GM23338 (cell line): ENCODE data around the gene CDK3. TPM values are rescaled to one million over a fixed set of nuclear protein-coding genes. Genes with fewer than 3 reads are reported as not detected.

Experiments
- ATAC-seq: fragments of 200-7000 bp; cut with Tn5 transposase; 3 replicates; pipeline ENCODE4 v1.9.1; 2020
- DNase-seq: peaks from one replicate; pipeline ENCODE4 v3.0.0-alpha.2; 2015; ENCODE audit warnings: low spot score
- H2AFZ ChIP-seq: fragments of 200-600 bp; sonication (generic); 2 replicates; pipeline ENCODE4 v1.8.0; 2016; ENCODE audit warnings: antibody characterized with exemption, mild to moderate bottlenecking, moderate library complexity
- H3F3A ChIP-seq: fragments of 200-600 bp; sonication (generic); replicated peaks from 2 replicates; pipeline ENCODE4 v1.8.0; 2017; ENCODE audit warnings: antibody characterized with exemption, mixed run types, low read depth
- H3K27ac ChIP-seq: fragments of 200-600 bp; sonication (generic); 2 replicates; pipeline ENCODE4 v1.6.1; 2016; ENCODE audit warnings: low read depth
- H3K27me3 ChIP-seq: fragments of 200-600 bp; sonication (generic); 2 replicates; pipeline ENCODE4 v1.8.0; 2016; ENCODE audit warnings: mild to moderate bottlenecking, mixed run types, moderate library complexity; ENCODE audit not compliant: insufficient read depth
- H3K36me3 ChIP-seq: fragments of 200-600 bp; sonication (generic); 2 replicates; pipeline ENCODE4 v1.8.0; 2016; ENCODE audit warnings: mild to moderate bottlenecking; ENCODE audit not compliant: insufficient read depth
- H3K4me1 ChIP-seq: fragments of 200-600 bp; sonication (generic); 2 replicates; pipeline ENCODE4 v1.8.0; 2016; ENCODE audit warnings: mild to moderate bottlenecking, moderate library complexity; ENCODE audit not compliant: insufficient read depth
- H3K4me2 ChIP-seq: fragments of 200-600 bp; sonication (generic); 2 replicates; pipeline ENCODE4 v1.7.1; 2017; ENCODE audit warnings: mixed run types
- H3K4me3 ChIP-seq: fragments of 200-600 bp; sonication (generic); 2 replicates; pipeline ENCODE4 v1.6.1; 2016; ENCODE audit warnings: mixed run types
- H3K79me2 ChIP-seq: fragments of 200-600 bp; sonication (generic); replicated peaks from 2 replicates; pipeline ENCODE4 v1.8.0; 2017; ENCODE audit warnings: mild to moderate bottlenecking; ENCODE audit not compliant: insufficient read depth
- H3K9me2 ChIP-seq: fragments of 200-600 bp; sonication (generic); 2 replicates; pipeline ENCODE4 v1.8.0; 2017; ENCODE audit not compliant: insufficient read depth
- H4K20me1 ChIP-seq: fragments of 200-600 bp; sonication (generic); replicated peaks from 2 replicates; pipeline ENCODE4 v1.8.0; 2017; ENCODE audit warnings: mild to moderate bottlenecking; ENCODE audit not compliant: insufficient read depth
- H3K27ac Mint-ChIP-seq: 2 replicates; pipeline ENCODE4 v1.8.0; 2020; ENCODE audit warnings: inconsistent platforms, mild to moderate bottlenecking, moderate library complexity, mixed read lengths
- H3K27me3 Mint-ChIP-seq: 3 replicates; pipeline ENCODE4 v1.8.0; 2022; ENCODE audit warnings: low read depth, mild to moderate bottlenecking, moderate library complexity, mixed read lengths, inconsistent platforms; ENCODE audit not compliant: insufficient read depth, poor library complexity
- H3K36me3 Mint-ChIP-seq: 3 replicates; pipeline ENCODE4 v1.8.0; 2021; ENCODE audit warnings: low read depth, mild to moderate bottlenecking, inconsistent platforms, moderate library complexity, mixed read lengths
- H3K4me1 Mint-ChIP-seq: 3 replicates; pipeline ENCODE4 v1.8.0; 2020; ENCODE audit warnings: mild to moderate bottlenecking, inconsistent platforms, mixed read lengths
- H3K4me3 Mint-ChIP-seq: 3 replicates; pipeline ENCODE4 v1.8.0; 2021; ENCODE audit warnings: moderate library complexity, mild to moderate bottlenecking, inconsistent platforms, mixed read lengths
- H3K9me3 Mint-ChIP-seq: 3 replicates; pipeline ENCODE4 v1.8.0; 2020; ENCODE audit warnings: moderate library complexity, mild to moderate bottlenecking, inconsistent platforms, mixed read lengths
- CREB1 ChIP-seq: fragments of 250-450 bp; sonication (Bioruptor Pico); IDR thresholded peaks from 2 replicates; pipeline ENCODE4 v1.5.0; 2020; ENCODE audit warnings: low read depth, mild to moderate bottlenecking, moderate library complexity
- EZH2 ChIP-seq: fragments of 200-600 bp; sonication (generic); IDR thresholded peaks from one replicate; pipeline ENCODE4 v1.8.0; 2017; ENCODE audit warnings: antibody characterized with exemption, mild to moderate bottlenecking, low read depth; ENCODE audit not compliant: unreplicated experiment
- POLR2AphosphoS5 ChIP-seq: IDR thresholded peaks from 2 replicates; pipeline ENCODE4 v1.6.1; 2016; ENCODE audit warnings: antibody characterized with exemption, low read depth
- ZNF114 ChIP-seq: fragments of 250-450 bp; sonication (Bioruptor Pico); IDR thresholded peaks from 2 replicates; pipeline ENCODE4 v1.5.0; 2020; ENCODE audit warnings: mild to moderate bottlenecking, moderate library complexity
- ZNF331 ChIP-seq: fragments of 250-450 bp; sonication (Bioruptor Pico); IDR thresholded peaks from 2 replicates; pipeline ENCODE4 v1.5.0; 2020; ENCODE audit warnings: low read depth, mild to moderate bottlenecking, moderate library complexity
- polyA plus RNA-seq: library from polyadenylated mRNA; unstranded; fragments of >200 nt; fragmentation: Nextera tagmentation; extraction: Ambion mirVana; gene quantifications from 2 replicates; pipeline ENCODE4 v1.2.1, GENCODE V29; 2016
- total RNA-seq: library from RNA; depleted of rRNA; stranded (reverse); fragments of >200 nt; shearing (Covaris generic); gene quantifications from 2 replicates; pipeline ENCODE4 v1.2.3, GENCODE V29; 2014
- TF ChIP-seq, protein P1 (sequence below), 2 experiments: fragments of 200-600 bp in 1 of 2; sonication (generic) in 1 of 2; conservative IDR thresholded peaks; 2 replicates each; pipeline versions ENCODE4 v1.5.1 to v1.6.1; 2016 to 2017; ENCODE audit warnings: antibody characterized with exemption in 2 of 2, low read depth in 2 of 2, mild to moderate bottlenecking in 2 of 2, moderate library complexity in 1 of 2
- TF ChIP-seq, protein P2 (sequence below): IDR thresholded peaks from one replicate; pipeline ENCODE4 v1.6.1; 2018; ENCODE audit warnings: antibody characterized with exemption; ENCODE audit not compliant: unreplicated experiment
- TF ChIP-seq, protein P3 (sequence below): IDR thresholded peaks from 2 replicates; pipeline ENCODE4 v1.6.1; 2016; ENCODE audit warnings: antibody characterized with exemption

The CDK3 gene
- total and polyA plus RNA-seq, 2 experiments from 2014 or later = 7.9 to 10.2 TPM

DNA sequence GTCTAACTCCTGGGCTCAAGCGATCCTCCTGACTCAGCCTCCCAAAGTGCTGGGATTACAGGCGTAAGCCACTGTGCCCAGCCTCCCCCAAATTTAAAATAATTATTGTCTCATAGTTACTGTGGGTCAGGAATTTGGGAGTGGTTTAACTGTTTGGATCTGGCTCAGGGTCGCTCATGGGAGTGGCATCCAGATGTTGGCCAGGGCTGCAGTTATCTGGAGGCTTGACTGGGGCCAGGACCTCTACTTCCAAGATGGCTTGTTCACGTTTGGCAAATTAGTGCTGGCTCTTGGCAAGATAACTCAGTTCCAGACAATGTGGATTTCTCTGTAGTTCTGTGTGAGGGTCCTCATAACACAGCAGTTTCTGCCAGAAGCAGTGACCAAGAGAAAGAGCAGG lies 13.6 kb upstream of the CDK3 start:
- Mint-ChIP-seq H3K9me3 (no peaks in the 10 kb centered on the region), H3K27me3 (peaks cover 3% of the 10 kb centered on the region), H3K27ac (no peak overlapping the region), H3K4me1 (peaks cover 23% of the 10 kb centered on the region), H3K4me3 (no peak overlapping the region), H3K36me3 (peaks cover 15% of the 10 kb centered on the region; the same call in 2 of the 3 replicates)
- Histone ChIP-seq H3K27me3 (no peaks in the 10 kb centered on the region), H3F3A (peaks cover 9% of the 10 kb centered on the region), H3K9me2 (no peaks in the 10 kb centered on the region), H3K4me1 (peaks cover 24% of the 10 kb centered on the region), H3K27ac (no peak overlapping the region), H3K79me2 (peaks cover 18% of the 10 kb centered on the region), H3K4me3 (no peak overlapping the region), H4K20me1 (no peaks in the 10 kb centered on the region), H2AFZ (no peak overlapping the region), H3K36me3 (no peaks in the 10 kb centered on the region), H3K4me2 (no peak overlapping the region)
- no peak for DNase-seq
- TF ChIP-seq, protein P1, sequence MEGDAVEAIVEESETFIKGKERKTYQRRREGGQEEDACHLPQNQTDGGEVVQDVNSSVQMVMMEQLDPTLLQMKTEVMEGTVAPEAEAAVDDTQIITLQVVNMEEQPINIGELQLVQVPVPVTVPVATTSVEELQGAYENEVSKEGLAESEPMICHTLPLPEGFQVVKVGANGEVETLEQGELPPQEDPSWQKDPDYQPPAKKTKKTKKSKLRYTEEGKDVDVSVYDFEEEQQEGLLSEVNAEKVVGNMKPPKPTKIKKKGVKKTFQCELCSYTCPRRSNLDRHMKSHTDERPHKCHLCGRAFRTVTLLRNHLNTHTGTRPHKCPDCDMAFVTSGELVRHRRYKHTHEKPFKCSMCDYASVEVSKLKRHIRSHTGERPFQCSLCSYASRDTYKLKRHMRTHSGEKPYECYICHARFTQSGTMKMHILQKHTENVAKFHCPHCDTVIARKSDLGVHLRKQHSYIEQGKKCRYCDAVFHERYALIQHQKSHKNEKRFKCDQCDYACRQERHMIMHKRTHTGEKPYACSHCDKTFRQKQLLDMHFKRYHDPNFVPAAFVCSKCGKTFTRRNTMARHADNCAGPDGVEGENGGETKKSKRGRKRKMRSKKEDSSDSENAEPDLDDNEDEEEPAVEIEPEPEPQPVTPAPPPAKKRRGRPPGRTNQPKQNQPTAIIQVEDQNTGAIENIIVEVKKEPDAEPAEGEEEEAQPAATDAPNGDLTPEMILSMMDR (conservative IDR thresholded peaks at IDR 0.05; ENCODE audit: low read depth in 2 of 2) = no peak
- no peak for TF ChIP-seq ZNF331 (CRISPR knock-in tag)
- TF ChIP-seq, protein P2, sequence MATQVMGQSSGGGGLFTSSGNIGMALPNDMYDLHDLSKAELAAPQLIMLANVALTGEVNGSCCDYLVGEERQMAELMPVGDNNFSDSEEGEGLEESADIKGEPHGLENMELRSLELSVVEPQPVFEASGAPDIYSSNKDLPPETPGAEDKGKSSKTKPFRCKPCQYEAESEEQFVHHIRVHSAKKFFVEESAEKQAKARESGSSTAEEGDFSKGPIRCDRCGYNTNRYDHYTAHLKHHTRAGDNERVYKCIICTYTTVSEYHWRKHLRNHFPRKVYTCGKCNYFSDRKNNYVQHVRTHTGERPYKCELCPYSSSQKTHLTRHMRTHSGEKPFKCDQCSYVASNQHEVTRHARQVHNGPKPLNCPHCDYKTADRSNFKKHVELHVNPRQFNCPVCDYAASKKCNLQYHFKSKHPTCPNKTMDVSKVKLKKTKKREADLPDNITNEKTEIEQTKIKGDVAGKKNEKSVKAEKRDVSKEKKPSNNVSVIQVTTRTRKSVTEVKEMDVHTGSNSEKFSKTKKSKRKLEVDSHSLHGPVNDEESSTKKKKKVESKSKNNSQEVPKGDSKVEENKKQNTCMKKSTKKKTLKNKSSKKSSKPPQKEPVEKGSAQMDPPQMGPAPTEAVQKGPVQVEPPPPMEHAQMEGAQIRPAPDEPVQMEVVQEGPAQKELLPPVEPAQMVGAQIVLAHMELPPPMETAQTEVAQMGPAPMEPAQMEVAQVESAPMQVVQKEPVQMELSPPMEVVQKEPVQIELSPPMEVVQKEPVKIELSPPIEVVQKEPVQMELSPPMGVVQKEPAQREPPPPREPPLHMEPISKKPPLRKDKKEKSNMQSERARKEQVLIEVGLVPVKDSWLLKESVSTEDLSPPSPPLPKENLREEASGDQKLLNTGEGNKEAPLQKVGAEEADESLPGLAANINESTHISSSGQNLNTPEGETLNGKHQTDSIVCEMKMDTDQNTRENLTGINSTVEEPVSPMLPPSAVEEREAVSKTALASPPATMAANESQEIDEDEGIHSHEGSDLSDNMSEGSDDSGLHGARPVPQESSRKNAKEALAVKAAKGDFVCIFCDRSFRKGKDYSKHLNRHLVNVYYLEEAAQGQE = no peak
- no peak for TF ChIP-seq CREB1
- no peak for TF ChIP-seq EZH2
- TF ChIP-seq, protein P3, sequence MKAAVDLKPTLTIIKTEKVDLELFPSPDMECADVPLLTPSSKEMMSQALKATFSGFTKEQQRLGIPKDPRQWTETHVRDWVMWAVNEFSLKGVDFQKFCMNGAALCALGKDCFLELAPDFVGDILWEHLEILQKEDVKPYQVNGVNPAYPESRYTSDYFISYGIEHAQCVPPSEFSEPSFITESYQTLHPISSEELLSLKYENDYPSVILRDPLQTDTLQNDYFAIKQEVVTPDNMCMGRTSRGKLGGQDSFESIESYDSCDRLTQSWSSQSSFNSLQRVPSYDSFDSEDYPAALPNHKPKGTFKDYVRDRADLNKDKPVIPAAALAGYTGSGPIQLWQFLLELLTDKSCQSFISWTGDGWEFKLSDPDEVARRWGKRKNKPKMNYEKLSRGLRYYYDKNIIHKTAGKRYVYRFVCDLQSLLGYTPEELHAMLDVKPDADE = no peak
- no peak for TF ChIP-seq POLR2AphosphoS5
- ATAC-seq = no peak

DNA sequence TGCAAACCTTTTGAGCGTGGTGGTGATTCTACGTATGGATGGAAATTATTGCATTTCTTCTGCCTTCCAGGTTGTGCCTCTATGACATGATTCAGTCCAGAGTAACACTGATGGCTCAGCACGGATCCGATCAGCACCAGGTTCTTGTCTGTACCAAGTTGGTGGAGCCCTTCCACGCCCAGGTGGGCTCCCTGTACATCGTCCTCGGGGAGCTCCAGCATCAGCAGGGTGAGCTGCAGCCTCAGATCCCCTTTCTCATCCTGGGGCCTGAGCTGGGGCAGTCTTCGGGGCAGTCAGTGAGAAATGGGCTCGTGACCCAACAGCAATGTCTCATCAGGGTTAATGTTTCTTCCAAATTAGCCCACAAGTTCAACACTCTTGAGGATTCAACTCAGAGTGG lies 9.3 kb upstream of the CDK3 start:
- no peaks in the 10 kb centered on the region for H3K4me1 ChIP-seq
- H3K27ac ChIP-seq = no peak overlapping the region
- H3K4me3 ChIP-seq = no peak overlapping the region
- ATAC-seq (no peak), DNase-seq (no peak)
- no peaks in the 10 kb centered on the region for H3K27me3 ChIP-seq
- H3K79me2 ChIP-seq = no peaks in the 10 kb centered on the region
- Mint-ChIP-seq H3K36me3 (peaks cover 29% of the 10 kb centered on the region), H3K27ac (no peak overlapping the region), H3K4me1 (no peaks in the 10 kb centered on the region), H3K27me3 (peaks cover 5% of the 10 kb centered on the region), H3K4me3 (no peak overlapping the region), H3K9me3 (no peaks in the 10 kb centered on the region)
- H3K4me2 ChIP-seq = no peak overlapping the region
- H4K20me1 ChIP-seq = no peaks in the 10 kb centered on the region
- H2AFZ ChIP-seq = no peak overlapping the region
- no peaks in the 10 kb centered on the region for H3F3A ChIP-seq
- H3K9me2 ChIP-seq = no peaks in the 10 kb centered on the region
- H3K36me3 ChIP-seq = no peaks in the 10 kb centered on the region
- TF ChIP-seq, protein P3 = no peak
- TF ChIP-seq, protein P2 = no peak
- no peak for TF ChIP-seq ZNF114 (CRISPR knock-in tag)
